Measurements from ENCODE around the gene FRMD4A. TPM values are rescaled to one million over a fixed set of nuclear protein-coding genes. Genes with fewer than 3 reads are reported as not detected.

The FRMD4A gene
- total RNA-seq, 2 experiments from 2014 or later: 0.17 TPM; not detected in 1

GRCh38 chr10:13853854-13854253, 476.9 kb downstream of the FRMD4A start:
- intact Hi-C loops (cut with micrococcal nuclease; ENCODE audit: unreplicated experiment): no loop called here

DNA sequence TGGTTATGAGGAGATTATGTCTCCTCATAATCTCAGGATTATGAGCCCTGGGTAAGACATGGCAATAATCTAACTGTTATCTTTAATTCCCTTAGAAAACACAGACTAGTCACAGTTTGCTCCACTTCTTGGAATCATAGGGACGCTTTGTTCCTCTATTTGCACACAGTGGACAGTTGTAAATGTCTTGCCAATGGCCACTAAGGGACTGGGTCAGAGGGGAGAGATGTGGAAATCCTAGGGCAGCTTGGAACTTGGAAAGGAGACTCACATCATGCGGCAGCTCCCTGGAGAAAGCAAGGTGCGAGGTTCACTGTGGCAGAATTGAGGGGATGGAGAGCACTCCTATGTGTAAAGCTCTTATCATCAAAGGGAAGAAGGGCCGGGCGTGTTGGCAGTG, 477.9 kb downstream of the FRMD4A start:
- no peak overlapping the region for H3K4me3 ChIP-seq (ENCODE audit: low read depth, low read length, poor library complexity, severe bottlenecking)
- H3K36me3 ChIP-seq (ENCODE audit: insufficient read depth, low read length): no peaks in the 10 kb centered on the region
- TF ChIP-seq EZH2phosphoT487 (IDR thresholded peaks at IDR 0.05; ENCODE audit: borderline replicate concordance, low read depth, low read length): no peak
- TF ChIP-seq CTCF (conservative IDR thresholded peaks at IDR 0.05; ENCODE audit: low read length): no peak
- H3K4me1 ChIP-seq (ENCODE audit: insufficient read depth, low read length, poor library complexity, severe bottlenecking): peaks cover 10% of the 10 kb centered on the region
- intact Hi-C loops (cut with micrococcal nuclease; ENCODE audit: unreplicated experiment): no loop called here
- no peak for DNase-seq (ENCODE audit: low spot score)
- POLR2A ChIA-PET: no interaction called here
- CTCF ChIA-PET (ENCODE audit: unreplicated experiment): no interaction called here
- no peaks in the 10 kb centered on the region for H3K9me2 ChIP-seq (ENCODE audit: insufficient read depth, low read length)
- H3K79me2 ChIP-seq (ENCODE audit: insufficient read depth, low read depth, low read length): no peaks in the 10 kb centered on the region
- no peak overlapping the region for H2AFZ ChIP-seq (ENCODE audit: low read length)
- no peak overlapping the region for H3K27ac ChIP-seq (ENCODE audit: low read depth, low read length, poor library complexity, severe bottlenecking)
- H3K4me2 ChIP-seq (ENCODE audit: low read length): no peak overlapping the region
- BruUV-seq (replicated peaks): no TSS peak
- H4K20me1 ChIP-seq (ENCODE audit: insufficient read depth, low read length): no peaks in the 10 kb centered on the region
- H3K9me3 ChIP-seq (ENCODE audit: low read length): no peaks in the 10 kb centered on the region

More at GRCh38 chr10:13853854-13854253, 476.9 kb downstream of the FRMD4A start:
- H2AFZ ChIP-seq (ENCODE audit: low read length): no peak overlapping the region
- DNase-seq (ENCODE audit: low spot score): no peak
- no peaks in the 10 kb centered on the region for H3K36me3 ChIP-seq (ENCODE audit: insufficient read depth, low read length)
- H3K9me2 ChIP-seq (ENCODE audit: insufficient read depth, low read length): no peaks in the 10 kb centered on the region
- no TSS peak for BruUV-seq (replicated peaks)
- H3K9me3 ChIP-seq (ENCODE audit: low read length): no peaks in the 10 kb centered on the region
- H3K4me3 ChIP-seq (ENCODE audit: low read depth, low read length, poor library complexity, severe bottlenecking): no peak overlapping the region
- H3K27ac ChIP-seq (ENCODE audit: low read depth, low read length, poor library complexity, severe bottlenecking): no peak overlapping the region
- TF ChIP-seq EZH2phosphoT487 (IDR thresholded peaks at IDR 0.05; ENCODE audit: borderline replicate concordance, low read depth, low read length) (no peak), CTCF (conservative IDR thresholded peaks at IDR 0.05; ENCODE audit: low read length) (no peak)
- H3K4me1 ChIP-seq (ENCODE audit: insufficient read depth, low read length, poor library complexity, severe bottlenecking): peaks cover 10% of the 10 kb centered on the region
- H3K79me2 ChIP-seq (ENCODE audit: insufficient read depth, low read depth, low read length): no peaks in the 10 kb centered on the region
- POLR2A ChIA-PET: interaction anchor here (0.6 to 1.0 kb wide), 3 partner anchors 11 to 65 kb away, joined by 3 to 4 read pairs (median 4); no protein-coding TSS in a partner anchor
- no peak overlapping the region for H3K4me2 ChIP-seq (ENCODE audit: low read length)
- CTCF ChIA-PET (ENCODE audit: unreplicated experiment): no interaction called here
- no peaks in the 10 kb centered on the region for H4K20me1 ChIP-seq (ENCODE audit: insufficient read depth, low read length)

DNA sequence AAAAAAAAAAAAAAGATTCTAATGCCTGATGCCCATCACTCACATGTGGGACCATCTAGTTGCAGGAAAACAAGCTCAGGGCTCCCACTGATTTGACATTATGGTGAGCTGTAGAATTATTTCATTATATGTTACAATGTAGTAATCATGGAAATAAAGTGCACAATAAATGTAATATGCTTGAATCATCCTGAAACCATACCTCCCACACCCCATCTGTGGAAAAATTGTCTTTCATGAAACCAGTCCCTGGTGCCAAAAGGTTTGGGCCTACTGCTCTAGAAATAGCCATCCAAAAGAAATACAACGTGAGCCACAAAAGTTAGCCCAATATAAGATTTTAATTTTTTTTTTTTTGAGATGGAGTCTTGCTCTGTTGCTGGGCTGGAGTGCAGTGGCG, 478.8 kb downstream of the FRMD4A start:
- intact Hi-C loops (cut with micrococcal nuclease; ENCODE audit: unreplicated experiment): no loop called here
- Histone ChIP-seq H3K4me3 (ENCODE audit: low read depth, low read length, poor library complexity, severe bottlenecking) (no peak overlapping the region), H3K27ac (ENCODE audit: low read depth, low read length, poor library complexity, severe bottlenecking) (no peak overlapping the region), H3K9me3 (ENCODE audit: low read length) (no peaks in the 10 kb centered on the region), H3K4me1 (ENCODE audit: insufficient read depth, low read length, poor library complexity, severe bottlenecking) (peaks cover 10% of the 10 kb centered on the region), H3K36me3 (ENCODE audit: insufficient read depth, low read length) (no peaks in the 10 kb centered on the region), H4K20me1 (ENCODE audit: insufficient read depth, low read length) (no peaks in the 10 kb centered on the region), H3K9me2 (ENCODE audit: insufficient read depth, low read length) (no peaks in the 10 kb centered on the region), H3K4me2 (ENCODE audit: low read length) (no peak overlapping the region), H2AFZ (ENCODE audit: low read length) (no peak overlapping the region), H3K79me2 (ENCODE audit: insufficient read depth, low read depth, low read length) (no peaks in the 10 kb centered on the region)
- DNase-seq (ENCODE audit: low spot score): no peak
- CTCF ChIA-PET (ENCODE audit: unreplicated experiment): no interaction called here
- BruUV-seq (replicated peaks): no TSS peak
- TF ChIP-seq EZH2phosphoT487 (IDR thresholded peaks at IDR 0.05; ENCODE audit: borderline replicate concordance, low read depth, low read length) (no peak), CTCF (conservative IDR thresholded peaks at IDR 0.05; ENCODE audit: low read length) (no peak)
- POLR2A ChIA-PET: interaction anchor here (1.0 kb wide), 1 partner anchor 46 kb away, joined by 3 read pairs; no protein-coding TSS in a partner anchor
